Stimulated activated CD4-positive, alpha-beta T cell treated with anti-CD3 and anti-CD28 coated beads, Interleukin-15, amount 100 ng/mL, for 24 hours (primary cell): Measurements from ENCODE around the gene STEAP1B.

Source experiments
- DNase-seq: peaks from one replicate; pipeline ENCODE4 v3.0.0-alpha.2; 2020

The STEAP1B gene

GRCh38 chr7:22427104-22427503 is 72.9 kb downstream of the STEAP1B start:
- DNase-seq, result no peak

DNA sequence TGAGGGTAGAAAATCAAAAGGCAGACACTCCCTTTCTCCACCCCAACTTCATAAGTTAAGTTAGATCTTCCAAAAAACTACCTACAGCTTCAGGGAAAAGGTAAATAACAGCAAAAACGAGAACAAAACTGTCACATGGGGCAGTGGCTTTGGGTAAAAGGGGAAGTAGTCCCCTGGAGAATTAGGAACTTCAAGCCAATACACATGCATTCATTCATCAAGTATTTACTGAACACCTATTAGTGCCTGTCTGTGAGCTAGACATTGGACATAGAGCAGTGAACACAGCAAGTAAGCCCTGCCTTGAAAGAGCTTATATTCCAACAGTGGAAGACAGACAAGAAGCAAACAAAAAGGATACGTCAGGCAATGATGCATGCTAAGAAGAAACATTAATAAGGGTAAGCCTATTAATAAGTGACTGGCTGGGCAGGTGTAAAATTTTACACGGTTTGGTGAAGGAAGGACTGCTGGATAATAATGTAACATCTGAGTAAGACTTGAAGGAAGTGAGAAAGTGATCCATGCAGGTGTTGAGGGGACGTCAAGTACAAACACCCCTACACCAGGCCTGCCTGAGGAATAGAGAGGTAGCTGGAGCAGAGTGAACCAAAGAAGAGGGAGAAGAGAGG is 73.4 kb downstream of the STEAP1B start:
- DNase-seq, result no peak

GRCh38 chr7:22425361-22425760 is 74.6 kb downstream of the STEAP1B start:
- DNase-seq, result no peak

- no peak for DNase-seq
Measured at GRCh38 chr7:22422831-22423615, 77.0 kb downstream of the STEAP1B start.

DNA sequence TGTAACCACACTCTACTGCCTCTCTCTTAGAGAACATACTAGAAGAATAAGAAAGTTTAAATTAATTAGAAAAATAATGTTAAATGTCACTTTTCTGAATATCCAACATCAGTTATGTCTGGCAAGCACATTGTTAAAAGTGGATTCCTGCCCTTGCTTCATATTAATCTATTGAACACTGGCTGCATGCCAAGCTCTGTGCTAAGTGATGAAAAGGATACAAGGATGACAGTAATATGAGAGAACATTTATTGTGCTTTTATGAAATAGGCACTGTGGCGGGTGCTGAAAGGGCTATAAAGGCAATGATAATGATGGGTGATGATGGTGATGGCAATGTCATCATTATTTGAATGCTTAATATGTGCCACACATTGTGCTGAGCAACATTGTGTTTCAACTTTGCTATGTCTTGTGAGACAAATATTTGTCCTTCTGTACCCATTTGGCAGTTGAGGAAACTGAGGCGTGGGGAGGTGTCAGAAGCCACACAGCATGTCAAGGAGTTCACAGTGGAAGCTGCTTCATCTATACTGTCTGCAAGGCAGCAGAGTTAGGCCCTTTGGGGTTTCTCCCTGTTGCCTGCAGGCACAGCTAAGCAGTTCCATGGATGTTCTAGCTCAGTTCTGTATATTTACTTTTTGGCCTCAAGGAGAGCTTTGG is 78.9 kb downstream of the STEAP1B start:
- DNase-seq, result no peak

DNA sequence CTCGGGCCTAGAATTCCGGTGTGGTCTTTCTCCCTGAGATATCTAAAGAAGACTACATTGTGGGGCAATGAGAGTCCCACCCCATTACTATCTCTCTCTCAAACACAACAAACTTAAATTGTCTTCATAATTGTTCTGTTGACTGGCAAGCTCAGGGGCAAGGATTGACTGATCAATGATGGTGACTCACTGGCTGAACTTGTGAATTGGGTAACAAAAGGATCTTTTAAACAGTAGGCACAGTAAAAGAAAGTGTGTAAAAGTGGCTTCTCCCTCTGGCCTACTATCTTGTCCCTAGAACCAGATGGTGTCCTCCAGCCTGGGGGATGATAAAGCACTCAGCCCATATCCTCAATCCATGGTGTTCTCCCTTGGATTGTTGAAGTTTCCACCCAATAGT is 80.0 kb downstream of the STEAP1B start:
- no peak for DNase-seq

- DNase-seq, result no peak
Measured at GRCh38 chr7:22419488-22419887, 80.5 kb downstream of the STEAP1B start.

DNA sequence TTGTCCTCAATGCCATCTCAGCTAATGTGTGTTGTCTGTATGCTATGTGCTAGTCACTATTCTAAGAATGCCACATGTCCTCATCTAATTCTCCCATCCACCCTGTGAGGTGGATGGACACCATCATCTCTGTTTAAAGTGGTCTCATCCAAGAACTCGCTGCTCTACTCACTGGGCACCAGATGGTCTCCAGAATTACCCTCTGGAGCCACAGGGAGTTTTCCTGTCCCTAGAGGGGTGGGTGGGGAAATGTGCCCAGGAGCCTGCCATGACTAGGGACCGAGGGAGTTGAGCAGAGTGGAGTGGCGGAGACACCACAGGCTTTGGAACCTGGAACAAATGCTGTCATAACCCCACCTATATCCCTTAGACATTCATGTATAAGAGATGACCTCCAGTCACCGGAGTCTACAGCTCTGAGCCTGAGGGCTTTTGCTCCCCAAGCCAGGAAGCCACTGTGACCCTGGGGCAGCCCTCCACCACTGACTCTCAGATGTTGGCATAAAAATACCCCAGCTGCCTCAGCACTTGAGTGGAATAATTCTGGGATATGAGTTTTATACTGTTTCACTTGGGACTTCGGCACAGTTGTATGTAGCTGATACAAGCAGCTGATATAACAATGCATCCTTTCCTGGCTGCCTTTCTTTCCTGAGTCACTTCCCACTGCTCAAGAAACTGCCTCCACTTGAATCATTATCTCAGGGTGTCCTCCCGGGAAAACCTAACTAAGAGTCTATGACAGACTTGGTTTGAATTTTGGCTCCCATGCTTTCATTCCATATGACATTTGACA is 81.5 kb downstream of the STEAP1B start:
- DNase-seq, result no peak

- no peak for DNase-seq
Measured at GRCh38 chr7:22417841-22418240, 82.1 kb downstream of the STEAP1B start.

DNA sequence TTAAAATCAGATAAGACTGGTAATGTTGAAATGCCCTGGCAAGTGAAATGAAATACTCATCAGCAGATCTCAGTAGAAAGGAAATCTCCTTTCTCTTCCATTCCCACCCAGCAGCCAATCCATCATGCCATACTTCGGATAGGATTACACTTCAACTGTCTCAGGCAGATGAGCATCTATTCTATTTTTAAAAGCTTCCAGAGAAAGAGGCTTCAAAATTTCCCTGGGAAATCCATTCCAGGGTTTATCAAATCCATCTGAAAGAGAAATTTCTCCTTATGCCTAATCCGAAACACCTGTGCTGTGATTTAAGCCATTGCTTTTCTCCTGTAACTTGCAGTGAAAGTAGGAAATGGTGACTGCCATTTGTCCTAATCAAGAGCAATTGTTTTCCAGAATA is 82.6 kb downstream of the STEAP1B start:
- no peak for DNase-seq

DNA sequence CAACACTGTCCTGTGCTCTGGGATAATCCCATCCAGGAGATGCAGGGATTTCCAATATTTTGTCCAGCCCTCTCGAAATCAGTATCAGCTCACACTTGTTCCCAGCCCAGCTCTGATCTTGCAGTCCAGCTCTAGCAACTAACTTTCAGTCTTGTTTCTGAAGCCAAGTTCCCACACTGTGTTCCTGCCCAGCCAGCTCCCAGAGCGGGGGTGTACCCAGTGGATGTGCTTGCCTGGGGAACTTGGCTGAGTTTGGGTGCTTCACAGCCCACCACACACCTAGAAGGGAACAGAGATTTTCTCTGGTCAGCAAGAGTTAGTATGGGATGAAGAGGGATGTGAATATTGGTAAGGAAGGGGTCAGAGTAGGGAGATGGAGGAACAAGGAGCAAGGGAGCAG is 85.6 kb downstream of the STEAP1B start:
- DNase-seq, result no peak

GRCh38 chr7:22413211-22413610 is 86.8 kb downstream of the STEAP1B start:
- DNase-seq, result no peak

DNA sequence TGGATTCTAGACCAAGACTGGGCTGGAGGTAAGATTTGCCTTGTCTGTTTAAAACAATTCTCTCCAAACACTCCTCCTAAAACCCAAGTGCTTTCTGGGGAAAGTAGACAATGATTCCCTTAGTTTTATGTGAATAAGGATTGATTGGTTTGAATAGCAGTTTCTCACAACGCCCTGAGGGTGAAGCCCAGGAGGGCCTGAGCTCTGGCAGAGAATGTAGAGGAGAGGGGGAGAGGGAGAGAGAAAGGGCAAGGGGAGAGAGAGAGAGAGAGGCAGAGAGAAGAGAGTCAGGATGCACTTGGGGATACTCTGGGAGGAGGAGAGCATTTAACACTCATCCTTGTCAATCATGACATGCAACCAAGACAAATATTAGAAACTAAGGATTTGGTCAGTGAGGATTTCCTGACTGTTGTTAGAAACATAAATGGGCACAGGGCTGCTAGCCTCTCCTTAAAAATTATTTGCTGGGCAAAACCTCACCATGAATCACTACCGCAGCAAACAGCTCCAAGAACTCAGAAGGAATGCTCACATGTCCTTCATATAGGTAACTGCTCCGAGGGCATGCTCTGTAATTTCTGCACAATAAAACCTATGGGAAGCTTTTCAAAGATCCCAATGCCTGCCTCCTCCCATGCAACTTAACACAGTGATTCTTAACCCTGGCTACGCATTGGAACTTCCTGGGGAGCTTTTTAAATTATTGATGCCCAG is 87.9 kb downstream of the STEAP1B start:
- no peak for DNase-seq

- no peak for DNase-seq
Measured at GRCh38 chr7:22406715-22407114, 93.3 kb downstream of the STEAP1B start.

DNA sequence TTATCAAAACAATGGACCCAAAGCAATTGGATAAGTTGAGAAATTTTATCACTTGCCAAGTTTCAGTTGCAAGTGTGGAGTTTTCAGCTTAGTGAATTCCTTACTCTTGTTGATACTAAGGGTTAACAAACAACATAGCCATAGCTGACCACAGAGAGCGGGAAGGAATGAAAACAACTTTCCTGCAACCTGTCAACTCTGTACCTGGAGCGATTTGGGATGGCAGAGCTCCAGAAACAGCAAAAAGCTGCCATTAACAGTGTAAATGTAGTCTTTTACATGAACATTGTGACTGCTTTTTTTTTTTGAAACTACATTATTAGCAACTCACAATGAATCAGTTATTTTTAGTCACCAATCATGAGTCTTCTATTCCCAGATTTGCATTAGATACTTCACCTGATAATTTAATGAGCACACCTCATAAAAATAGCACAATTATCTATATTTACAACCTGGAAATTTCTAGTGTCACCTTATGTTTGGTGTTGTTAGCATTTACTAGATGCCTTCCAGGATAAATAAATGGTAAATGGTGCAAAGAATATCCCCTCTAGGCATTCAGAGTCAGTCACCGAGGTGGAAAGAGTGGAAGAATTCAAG is 95.5 kb downstream of the STEAP1B start:
- no peak for DNase-seq

DNA sequence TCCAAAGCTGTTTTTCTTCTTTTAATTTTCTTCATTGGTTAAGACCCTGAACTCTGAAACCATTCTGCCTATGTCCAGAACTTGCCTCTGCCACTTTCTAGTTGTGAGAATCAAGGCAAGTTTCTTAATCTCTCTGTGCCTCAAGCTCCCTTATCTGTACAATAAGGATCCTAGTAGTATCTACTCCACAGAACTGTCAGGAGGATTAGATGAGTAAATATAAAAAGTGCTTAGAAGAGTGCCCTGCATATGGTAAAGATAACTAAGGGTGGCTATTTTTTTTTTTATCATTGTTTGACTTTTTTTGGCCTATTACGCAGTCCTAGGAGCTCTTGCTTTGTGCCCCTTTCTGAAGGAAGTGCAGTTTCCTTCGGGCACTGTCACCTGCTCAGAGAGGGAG is 96.6 kb downstream of the STEAP1B start:
- DNase-seq, result no peak

DNA sequence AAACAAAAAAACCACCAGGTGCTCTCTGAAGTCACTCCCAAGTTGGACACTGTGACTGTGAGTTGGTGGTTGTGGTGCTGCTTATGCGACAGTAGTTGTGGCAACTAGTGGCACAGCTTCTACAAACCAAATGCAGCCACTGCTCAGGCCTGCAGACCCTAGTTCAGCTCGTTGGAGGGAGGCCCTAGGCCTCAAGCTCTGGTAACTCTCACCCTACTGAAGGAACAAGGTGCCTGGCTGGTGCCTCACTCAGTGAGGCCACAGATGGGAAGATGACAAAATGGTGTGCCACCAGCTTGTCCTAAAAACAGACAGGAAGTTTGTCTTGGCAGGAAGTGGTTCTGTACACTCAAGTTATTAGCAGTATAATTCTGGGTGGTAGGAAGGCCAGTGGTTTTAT is 97.7 kb downstream of the STEAP1B start:
- DNase-seq, result no peak

DNA sequence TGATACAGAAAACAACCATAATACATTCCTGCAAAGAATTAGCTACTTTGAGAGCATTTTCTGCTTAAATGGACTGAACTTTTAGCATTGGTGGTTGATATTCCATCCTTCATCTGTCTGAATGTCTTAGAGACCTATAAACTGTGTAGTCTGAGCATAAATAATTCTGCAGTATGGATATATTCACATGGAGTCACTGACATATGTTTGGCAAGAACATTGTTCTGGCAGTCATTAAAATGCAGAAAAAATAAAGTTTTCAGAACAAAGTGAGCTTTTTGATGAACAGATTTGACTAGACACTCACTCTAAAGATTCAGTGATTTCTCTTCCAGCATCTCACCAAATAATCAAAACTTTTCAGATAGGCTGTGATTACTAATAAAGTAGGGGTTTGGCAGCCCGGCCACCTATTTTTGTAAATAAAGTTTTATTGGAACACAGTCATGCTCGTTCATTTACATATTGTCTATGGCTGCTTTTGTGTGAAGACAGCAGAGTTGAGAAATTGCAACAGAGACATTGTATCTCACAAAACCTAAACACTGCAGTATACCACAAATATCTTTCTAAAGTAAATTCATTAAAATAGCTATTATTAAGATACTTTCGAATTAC is 98.9 kb downstream of the STEAP1B start:
- DNase-seq, result no peak

GRCh38 chr7:22400150-22400814 is 99.7 kb downstream of the STEAP1B start:
- DNase-seq, result no peak

- no peak for DNase-seq
Measured at GRCh38 chr7:22399546-22399945, 100.4 kb downstream of the STEAP1B start.

DNA sequence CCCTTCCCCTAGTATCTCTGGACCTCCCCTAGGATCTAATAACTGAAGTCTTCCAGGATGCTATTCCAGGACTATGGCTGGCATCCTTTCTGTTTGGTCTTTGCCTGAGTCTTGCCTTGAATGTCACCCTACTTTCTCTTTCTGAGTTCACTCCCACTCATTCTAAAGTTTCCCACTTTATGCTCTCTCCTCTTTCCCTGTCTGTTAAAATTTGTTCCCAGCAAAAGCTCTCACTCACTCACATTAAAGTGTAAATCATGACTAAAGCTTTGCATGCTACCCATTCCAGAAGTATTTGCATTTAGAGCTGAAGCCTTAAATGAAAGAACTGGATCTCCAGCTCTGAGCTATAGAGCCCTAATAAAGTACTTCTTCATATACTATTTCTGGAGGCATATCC is 100.9 kb downstream of the STEAP1B start:
- no peak for DNase-seq
